ENCODE measurements around the gene AP1G1. TPM values are rescaled to one million over a fixed set of nuclear protein-coding genes. Genes with fewer than 3 reads are reported as not detected.

The AP1G1 gene
- polyA plus RNA-seq, 1 donor from 2014 or later, result 57.1 TPM

- H2AFZ ChIP-seq (ENCODE audit: low read depth, low read length), result no peak overlapping the region
- H3K36me3 ChIP-seq (ENCODE audit: insufficient read depth, low read length), result peaks cover 4% of the 10 kb centered on the region
- TF ChIP-seq CTCF (IDR thresholded peaks at IDR 0.05; ENCODE audit: poor library complexity, severe bottlenecking), result no peak
- TF ChIP-seq REST (IDR thresholded peaks at IDR 0.05; ENCODE audit: borderline replicate concordance), result no peak
- TF ChIP-seq MXI1 (conservative IDR thresholded peaks at IDR 0.05; ENCODE audit: poor library complexity, severe bottlenecking), result no peak
- TF ChIP-seq POLR2AphosphoS5 (IDR thresholded peaks at IDR 0.05), result no peak
- no peak for TF ChIP-seq TAF1 (IDR thresholded peaks at IDR 0.05; ENCODE audit: low read depth)
- no peak for TF ChIP-seq EZH2 (IDR thresholded peaks at IDR 0.05; ENCODE audit: borderline replicate concordance, insufficient read depth, low read length, poor library complexity, severe bottlenecking)
- TF ChIP-seq RAD21 (conservative IDR thresholded peaks at IDR 0.05), result no peak
- no peak for TF ChIP-seq SMC3 (conservative IDR thresholded peaks at IDR 0.05; ENCODE audit: poor library complexity)
- no peak for TF ChIP-seq EP300 (conservative IDR thresholded peaks at IDR 0.05; ENCODE audit: poor library complexity, severe bottlenecking)
- no peaks in the 10 kb centered on the region for H3K27me3 ChIP-seq (ENCODE audit: insufficient read depth, low read depth, low read length)
- H3K27ac ChIP-seq (ENCODE audit: low read length), result no peak overlapping the region
- no peak overlapping the region for H3K4me2 ChIP-seq (ENCODE audit: low read length)
- no peaks in the 10 kb centered on the region for H4K20me1 ChIP-seq (ENCODE audit: insufficient read depth)
- H3K9ac ChIP-seq (ENCODE audit: low read length), result no peak overlapping the region
- H3K4me3 ChIP-seq (ENCODE audit: low read length), result no peak overlapping the region
- no peaks in the 10 kb centered on the region for H3F3A ChIP-seq (ENCODE audit: insufficient read depth, low read length, poor library complexity, severe bottlenecking)
- no peaks in the 10 kb centered on the region for H3K9me3 ChIP-seq (ENCODE audit: low read length)
- peaks cover 32% of the 10 kb centered on the region for H3K79me2 ChIP-seq (replicated peaks; ENCODE audit: insufficient read depth, low read length)
- no peaks in the 10 kb centered on the region for H3K9me2 ChIP-seq (ENCODE audit: insufficient read depth, low read length)
Measured at GRCh38 chr16:71784093-71784492, 24.5 kb downstream of the AP1G1 start.

- no peak overlapping the region for H3K27ac ChIP-seq (ENCODE audit: low read length)
- H3K9ac ChIP-seq (ENCODE audit: low read length), result no peak overlapping the region
- no peaks in the 10 kb centered on the region for H3K9me2 ChIP-seq (ENCODE audit: insufficient read depth, low read length)
- H3K4me3 ChIP-seq (ENCODE audit: low read length), result no peak overlapping the region
- H3K36me3 ChIP-seq (ENCODE audit: insufficient read depth, low read length), result no peaks in the 10 kb centered on the region
- no peak for TF ChIP-seq SMC3 (conservative IDR thresholded peaks at IDR 0.05; ENCODE audit: poor library complexity)
- no peak for TF ChIP-seq RAD21 (conservative IDR thresholded peaks at IDR 0.05)
- no peak for TF ChIP-seq EP300 (conservative IDR thresholded peaks at IDR 0.05; ENCODE audit: poor library complexity, severe bottlenecking)
- TF ChIP-seq EZH2 (IDR thresholded peaks at IDR 0.05; ENCODE audit: borderline replicate concordance, insufficient read depth, low read length, poor library complexity, severe bottlenecking), result no peak
- H4K20me1 ChIP-seq (ENCODE audit: insufficient read depth), result no peaks in the 10 kb centered on the region
- H3F3A ChIP-seq (ENCODE audit: insufficient read depth, low read length, poor library complexity, severe bottlenecking), result no peaks in the 10 kb centered on the region
- no peaks in the 10 kb centered on the region for H3K27me3 ChIP-seq (ENCODE audit: insufficient read depth, low read depth, low read length)
- no peaks in the 10 kb centered on the region for H3K9me3 ChIP-seq (ENCODE audit: low read length)
- no peak overlapping the region for H3K4me2 ChIP-seq (ENCODE audit: low read length)
- no peak overlapping the region for H2AFZ ChIP-seq (ENCODE audit: low read depth, low read length)
- H3K79me2 ChIP-seq (replicated peaks; ENCODE audit: insufficient read depth, low read length), result peaks cover 26% of the 10 kb centered on the region
Measured at GRCh38 chr16:71781741-71782140, 26.9 kb downstream of the AP1G1 start.

Measured in neural cell (in vitro differentiated cells).